ENCODE results near the gene CC2D2B.
A peak's percentile ranks its signal among the peaks of the same experiment; 100 is the strongest.

CC2D2B gene, protein sequence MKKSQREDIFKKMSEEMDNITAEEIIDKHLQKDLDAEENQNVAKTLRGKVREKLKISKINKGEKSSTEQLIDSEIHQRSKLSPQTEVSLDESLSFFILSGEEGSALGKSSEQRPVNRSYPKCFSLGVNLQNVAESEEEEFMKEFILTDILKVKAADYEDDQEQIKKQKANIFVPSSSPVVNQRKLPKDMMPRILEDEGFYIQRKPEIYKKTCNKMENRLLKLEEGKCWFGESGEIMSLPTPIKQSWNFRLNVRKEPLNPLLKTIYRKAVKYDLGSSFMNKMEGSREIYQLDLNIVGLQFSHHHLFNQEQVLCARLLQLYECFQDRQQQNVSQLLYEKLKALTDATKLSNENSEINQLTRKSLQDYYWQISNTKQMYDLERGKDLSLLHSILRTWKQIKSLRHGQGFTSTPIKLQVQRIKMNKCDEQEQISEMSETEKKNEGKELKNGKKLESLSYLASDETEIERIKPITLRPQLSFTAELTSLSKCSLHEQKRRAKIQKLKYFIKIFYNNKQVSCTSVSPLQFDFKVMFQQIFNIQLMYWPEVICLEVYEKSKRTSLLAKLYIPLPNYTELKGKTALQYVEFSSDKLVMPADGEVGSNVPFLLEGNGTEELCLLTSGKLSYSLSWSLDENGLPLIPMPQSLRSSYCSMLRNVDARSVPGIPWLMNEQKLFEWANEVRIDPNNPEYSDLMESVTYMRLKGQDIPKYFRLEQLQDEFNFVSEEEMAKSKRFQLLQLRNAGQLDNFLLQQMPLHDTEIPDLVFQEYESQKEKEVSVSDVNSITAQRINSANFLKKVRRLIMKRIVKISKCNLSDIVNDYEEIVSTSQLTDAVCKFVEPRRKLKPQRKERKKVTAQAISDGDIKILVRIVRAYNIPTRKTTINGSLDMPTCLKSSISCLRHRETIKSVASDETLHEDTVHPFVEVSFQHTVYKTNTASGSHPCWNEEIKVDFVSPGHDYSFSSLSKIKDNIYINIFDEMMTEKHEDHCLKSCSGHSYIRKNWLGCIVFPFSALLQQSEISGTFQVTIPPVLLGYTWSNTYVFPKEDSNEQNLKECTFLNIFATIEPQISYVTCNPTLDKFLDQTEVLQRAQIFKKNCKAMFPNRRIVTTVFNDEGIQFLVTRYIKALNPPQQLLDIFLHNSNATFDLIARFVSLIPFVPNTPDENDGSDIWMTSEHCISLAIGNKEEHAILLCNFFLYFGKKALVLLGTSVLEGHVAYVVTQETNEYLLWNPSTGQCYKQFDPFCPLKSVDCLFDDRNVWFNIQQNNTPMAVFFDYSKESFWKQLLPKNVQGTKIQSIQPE (N-terminal part only)

DNA sequence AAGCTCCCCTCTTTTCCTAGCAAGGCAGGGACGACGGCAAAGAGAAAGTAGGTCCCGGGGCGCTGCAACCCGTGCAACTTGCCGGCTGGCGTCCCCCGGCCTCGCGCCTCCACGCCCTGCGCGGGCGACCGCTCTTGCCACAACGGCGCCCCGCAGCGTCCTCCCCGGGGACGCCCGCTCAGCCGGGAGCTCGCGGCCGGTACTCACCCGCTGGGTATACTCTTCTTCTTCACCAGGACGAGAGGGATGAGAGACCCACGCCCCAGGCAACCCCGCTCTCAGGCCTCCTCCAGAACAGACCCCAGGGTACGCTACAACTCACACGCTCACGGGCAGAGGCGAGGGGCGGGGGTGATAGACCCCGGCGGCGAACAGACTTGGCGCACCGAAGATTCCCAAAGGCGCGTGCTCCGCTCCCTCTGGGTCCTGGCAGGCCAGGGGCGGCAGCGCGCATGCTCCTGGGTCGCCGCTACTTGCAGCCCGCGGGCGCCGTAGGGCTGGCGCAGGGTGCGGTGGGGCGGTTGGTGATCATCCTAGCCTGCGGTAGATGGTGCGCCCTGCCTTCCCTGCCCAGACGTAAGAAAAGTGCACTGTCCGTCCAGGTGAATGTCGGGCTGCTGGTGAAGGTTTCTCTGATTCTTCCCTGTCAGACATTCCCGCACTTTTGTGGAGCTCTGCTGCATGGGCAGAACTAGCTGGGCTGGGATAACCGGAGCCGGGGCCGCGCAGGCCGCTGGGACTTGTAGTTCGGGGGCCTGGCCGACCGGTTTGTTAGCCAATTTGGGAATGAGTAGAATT lies at the start of gene CC2D2B:
CC2D2B (plus strand) TSS at position 520 of the 798 bp plus-strand sequence. CDS start 3,349 bp downstream, outside the sequence.
- Histone ChIP-seq H3K36me3 (ENCODE audit: control insufficient read depth in 2 of 2, insufficient read depth in 2 of 2, low read length in 2 of 2) (peaks cover 2 to 4% of the 10 kb centered on the region in 2 donors), H3K4me1 (ENCODE audit: control insufficient read depth, insufficient read depth, low read length) (no peaks in the 10 kb centered on the region), H3K9ac (ENCODE audit: low read length in 2 of 2) (peak within 1 kb of the TSS; percentile 52 to 81), H3K9me3 (ENCODE audit: control insufficient read depth in 2 of 2, low read length in 2 of 2) (no peaks in the 10 kb centered on the region), H3K27ac (ENCODE audit: low read length) (peak within 1 kb of the TSS; percentile 88), H3K27me3 (ENCODE audit: control insufficient read depth in 1 of 2, insufficient read depth in 2 of 2, low read length in 2 of 2) (no peaks in the 10 kb centered on the region), H3K4me3 (ENCODE audit: low read length in 2 of 2) (peak within 1 kb of the TSS; percentile 80 to 88)

DNA sequence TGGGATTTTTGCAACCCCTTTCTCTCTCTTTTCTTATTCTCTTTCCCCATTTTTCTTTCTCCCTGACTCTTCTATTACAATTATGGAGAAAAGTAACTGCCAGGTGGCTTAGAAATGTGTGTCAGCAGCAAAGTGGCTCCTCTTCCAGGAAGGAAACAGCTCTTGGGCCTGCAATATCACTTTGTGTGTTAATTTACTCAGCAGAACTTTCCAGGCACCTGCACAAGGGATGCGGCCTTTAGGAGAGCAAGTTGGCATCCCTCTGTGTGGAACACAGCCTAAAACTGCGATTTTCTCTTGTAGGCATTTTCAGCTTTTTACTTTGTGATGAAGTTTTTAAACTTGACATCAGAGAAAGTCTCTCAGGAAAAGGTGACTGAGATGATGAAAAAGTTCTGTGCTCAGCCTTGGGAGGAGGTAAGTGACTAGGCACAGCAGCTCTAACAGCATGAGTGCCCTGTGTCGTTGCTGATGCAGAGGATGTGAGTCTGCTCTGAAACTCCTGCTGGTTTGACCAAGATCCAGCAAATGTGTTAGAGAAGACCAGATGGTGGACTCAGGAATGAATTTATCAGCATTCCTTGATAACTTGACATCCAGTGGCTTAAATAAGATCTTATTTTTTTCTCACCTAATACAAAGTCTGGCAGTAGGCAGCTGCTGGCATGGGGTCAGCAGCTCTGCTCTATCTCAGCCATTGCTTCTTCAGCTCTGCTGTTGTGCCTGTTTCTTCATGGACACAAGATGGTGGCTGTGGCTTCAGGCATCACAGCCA lies 47.4 kb upstream of the CC2D2B start:
- Histone ChIP-seq H3K9me3 (ENCODE audit: control insufficient read depth in 2 of 2, low read length in 2 of 2) (no peaks in the 10 kb centered on the region), H3K27me3 (ENCODE audit: control insufficient read depth in 1 of 2, insufficient read depth in 2 of 2, low read length in 2 of 2) (no peaks in the 10 kb centered on the region), H3K36me3 (ENCODE audit: control insufficient read depth in 2 of 2, insufficient read depth in 2 of 2, low read length in 2 of 2) (peaks cover 3 to 9% of the 10 kb centered on the region in 2 donors), H3K9ac (ENCODE audit: low read length in 2 of 2) (no peak overlapping the region), H3K4me3 (ENCODE audit: low read length in 2 of 2) (no peak overlapping the region), H3K27ac (ENCODE audit: low read length) (peak overlapping the region; percentile 58), H3K4me1 (ENCODE audit: control insufficient read depth, insufficient read depth, low read length) (peaks cover 15% of the 10 kb centered on the region)

DNA sequence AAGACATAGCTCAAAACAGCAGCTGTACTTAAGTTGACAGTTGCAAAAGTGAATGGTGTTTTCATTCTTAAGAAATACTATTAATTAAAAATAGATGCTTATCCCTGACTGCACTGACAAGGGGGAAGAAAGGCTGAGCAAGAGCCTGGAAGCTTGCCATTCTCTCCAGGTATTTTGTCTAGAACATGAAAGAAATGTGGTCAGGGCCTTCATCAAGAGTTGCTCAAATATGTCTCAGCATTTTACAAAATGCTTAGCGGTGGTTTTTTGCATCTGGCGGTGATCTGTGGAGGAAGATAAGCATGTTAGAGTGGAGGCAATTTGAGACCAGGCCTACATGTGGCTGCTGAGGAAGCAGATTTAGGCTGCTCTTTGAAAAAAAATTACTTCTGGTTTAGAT lies 46.4 kb upstream of the CC2D2B start:
- H3K27ac ChIP-seq (ENCODE audit: low read length): no peak overlapping the region
- no peak overlapping the region for H3K9ac ChIP-seq (ENCODE audit: low read length in 2 of 2)
- no peak overlapping the region for H3K4me3 ChIP-seq (ENCODE audit: low read length in 2 of 2)
- H3K36me3 ChIP-seq (ENCODE audit: control insufficient read depth in 2 of 2, insufficient read depth in 2 of 2, low read length in 2 of 2): peaks cover 3 to 13% of the 10 kb centered on the region in 2 donors
- H3K9me3 ChIP-seq (ENCODE audit: control insufficient read depth in 2 of 2, low read length in 2 of 2): no peaks in the 10 kb centered on the region
- no peaks in the 10 kb centered on the region for H3K27me3 ChIP-seq (ENCODE audit: control insufficient read depth in 1 of 2, insufficient read depth in 2 of 2, low read length in 2 of 2)
- H3K4me1 ChIP-seq (ENCODE audit: control insufficient read depth, insufficient read depth, low read length): peaks cover 15% of the 10 kb centered on the region

DNA sequence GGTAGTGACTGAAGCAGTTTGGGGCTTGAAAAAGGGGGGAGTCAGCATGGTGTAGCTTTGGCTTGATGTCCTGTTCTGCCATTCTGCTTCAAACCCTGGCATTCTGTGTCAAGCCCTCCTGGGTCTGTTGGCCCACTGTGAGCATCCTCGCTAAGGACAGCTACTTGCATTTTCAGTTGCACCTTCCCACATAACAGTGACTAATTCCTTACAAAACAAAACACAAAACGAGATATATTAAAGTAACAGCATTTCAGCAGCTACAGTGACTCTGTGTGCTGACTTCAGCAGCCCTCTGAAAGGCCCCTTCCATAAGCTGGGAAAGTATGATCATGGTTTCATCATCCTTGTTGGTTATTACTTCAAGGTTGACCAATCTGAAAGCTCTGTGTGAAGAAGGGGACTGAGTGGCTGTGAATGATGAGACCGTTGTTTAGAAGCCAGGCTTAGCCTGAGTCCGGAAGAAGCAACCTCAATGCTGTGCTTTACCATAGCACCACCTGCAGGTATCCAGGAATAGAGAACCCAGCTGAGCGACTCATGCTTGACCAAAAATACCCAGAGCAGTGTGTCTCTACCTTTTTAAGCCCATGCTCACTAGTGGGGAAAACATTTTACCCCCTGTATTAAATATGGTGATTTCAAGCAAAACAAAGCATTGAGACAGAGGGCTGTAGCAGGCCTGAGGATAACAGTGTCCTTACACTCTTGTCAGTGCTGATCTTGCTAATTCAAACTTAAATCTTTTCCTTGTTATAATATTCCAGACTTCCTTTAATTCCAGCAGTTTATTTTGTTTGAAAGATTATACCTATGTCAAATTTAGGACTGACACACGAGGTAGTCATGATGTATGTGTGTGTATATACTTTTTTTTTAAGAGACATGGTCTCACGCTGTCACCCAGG lies 42.6 kb upstream of the CC2D2B start:
- Histone ChIP-seq H3K36me3 (ENCODE audit: control insufficient read depth in 2 of 2, insufficient read depth in 2 of 2, low read length in 2 of 2) (peaks cover 11 to 22% of the 10 kb centered on the region in 2 donors), H3K27ac (ENCODE audit: low read length) (peak overlapping the region; percentile 37), H3K9me3 (ENCODE audit: control insufficient read depth in 2 of 2, low read length in 2 of 2) (no peaks in the 10 kb centered on the region), H3K9ac (ENCODE audit: low read length in 2 of 2) (no peak overlapping the region), H3K4me1 (ENCODE audit: control insufficient read depth, insufficient read depth, low read length) (peaks cover 14% of the 10 kb centered on the region), H3K27me3 (ENCODE audit: control insufficient read depth in 1 of 2, insufficient read depth in 2 of 2, low read length in 2 of 2) (no peaks in the 10 kb centered on the region), H3K4me3 (ENCODE audit: low read length in 2 of 2) (no peak overlapping the region)

DNA sequence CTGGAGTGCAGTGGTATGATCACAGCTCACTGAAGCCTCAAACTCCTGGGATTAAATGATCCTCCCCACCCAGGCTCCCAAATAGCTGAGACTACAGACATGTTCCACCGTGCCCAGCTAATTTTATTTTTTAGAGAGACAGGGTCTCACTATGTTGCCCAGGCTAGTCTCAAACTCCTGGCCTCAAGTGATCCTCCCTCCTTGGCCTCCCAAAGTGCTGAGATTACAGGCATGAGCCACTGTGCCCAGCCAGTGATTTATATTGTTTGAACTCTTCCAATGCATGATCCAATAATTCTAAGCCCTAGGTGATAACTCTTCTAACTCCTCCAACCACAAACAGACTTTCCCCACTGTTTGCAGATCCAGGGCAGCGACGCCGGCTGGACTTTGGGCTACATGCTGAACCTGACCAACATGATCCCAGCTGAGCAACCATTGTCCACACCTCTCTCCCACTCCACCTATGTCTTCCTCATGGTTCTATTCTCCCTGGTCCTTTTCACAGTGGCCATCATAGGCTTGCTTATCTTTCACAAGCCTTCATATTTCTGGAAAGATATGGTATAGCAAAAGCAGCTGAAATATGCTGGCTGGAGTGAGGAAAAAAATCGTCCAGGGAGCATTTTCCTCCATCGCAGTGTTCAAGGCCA lies 41.8 kb upstream of the CC2D2B start:
- Histone ChIP-seq H3K4me3 (ENCODE audit: low read length in 2 of 2) (no peak overlapping the region), H3K9ac (ENCODE audit: low read length in 2 of 2) (no peak overlapping the region), H3K27ac (ENCODE audit: low read length) (no peak overlapping the region), H3K4me1 (ENCODE audit: control insufficient read depth, insufficient read depth, low read length) (peaks cover 7% of the 10 kb centered on the region), H3K27me3 (ENCODE audit: control insufficient read depth in 1 of 2, insufficient read depth in 2 of 2, low read length in 2 of 2) (no peaks in the 10 kb centered on the region), H3K36me3 (ENCODE audit: control insufficient read depth in 2 of 2, insufficient read depth in 2 of 2, low read length in 2 of 2) (peaks cover 11 to 24% of the 10 kb centered on the region in 2 donors), H3K9me3 (ENCODE audit: control insufficient read depth in 2 of 2, low read length in 2 of 2) (no peaks in the 10 kb centered on the region)

DNA sequence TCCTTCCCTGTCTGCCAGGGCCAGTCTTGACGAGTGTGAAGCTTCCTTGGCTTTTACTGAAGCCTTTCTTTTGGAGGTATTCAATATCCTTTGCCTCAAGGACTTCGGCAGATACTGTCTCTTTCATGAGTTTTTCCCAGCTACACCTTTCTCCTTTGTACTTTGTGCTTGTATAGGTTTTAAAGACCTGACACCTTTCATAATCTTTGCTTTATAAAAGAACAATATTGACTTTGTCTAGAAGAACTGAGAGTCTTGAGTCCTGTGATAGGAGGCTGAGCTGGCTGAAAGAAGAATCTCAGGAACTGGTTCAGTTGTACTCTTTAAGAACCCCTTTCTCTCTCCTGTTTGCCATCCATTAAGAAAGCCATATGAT lies 41.3 kb upstream of the CC2D2B start:
- Histone ChIP-seq H3K27me3 (ENCODE audit: control insufficient read depth in 1 of 2, insufficient read depth in 2 of 2, low read length in 2 of 2) (no peaks in the 10 kb centered on the region), H3K27ac (ENCODE audit: low read length) (no peak overlapping the region), H3K9me3 (ENCODE audit: control insufficient read depth in 2 of 2, low read length in 2 of 2) (no peaks in the 10 kb centered on the region), H3K36me3 (ENCODE audit: control insufficient read depth in 2 of 2, insufficient read depth in 2 of 2, low read length in 2 of 2) (peaks cover 11 to 23% of the 10 kb centered on the region in 2 donors), H3K4me3 (ENCODE audit: low read length in 2 of 2) (no peak overlapping the region), H3K4me1 (ENCODE audit: control insufficient read depth, insufficient read depth, low read length) (peaks cover 6% of the 10 kb centered on the region), H3K9ac (ENCODE audit: low read length in 2 of 2) (no peak overlapping the region)

DNA sequence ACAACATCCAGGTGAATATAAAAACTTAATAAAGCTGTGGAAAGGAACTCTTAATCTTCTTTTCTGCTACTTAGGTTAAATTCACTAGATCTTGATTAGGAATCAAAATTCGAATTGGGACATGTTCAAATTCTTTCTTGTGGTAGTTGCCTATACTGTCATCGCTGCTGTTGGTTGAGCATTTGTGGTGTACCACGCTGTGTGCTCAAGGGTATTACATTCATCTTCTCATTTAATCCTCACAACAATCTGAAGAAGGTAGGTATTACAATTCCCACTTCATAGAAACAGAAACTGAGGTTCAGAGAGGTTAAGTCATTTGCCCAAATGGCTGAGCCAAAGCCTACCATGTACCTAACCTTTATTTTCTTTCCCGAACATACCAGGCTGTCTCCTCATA lies 39.9 kb upstream of the CC2D2B start:
- Histone ChIP-seq H3K9me3 (ENCODE audit: control insufficient read depth in 2 of 2, low read length in 2 of 2) (no peaks in the 10 kb centered on the region), H3K27me3 (ENCODE audit: control insufficient read depth in 1 of 2, insufficient read depth in 2 of 2, low read length in 2 of 2) (no peaks in the 10 kb centered on the region), H3K27ac (ENCODE audit: low read length) (no peak overlapping the region), H3K4me1 (ENCODE audit: control insufficient read depth, insufficient read depth, low read length) (peaks cover 6% of the 10 kb centered on the region), H3K4me3 (ENCODE audit: low read length in 2 of 2) (no peak overlapping the region), H3K9ac (ENCODE audit: low read length in 2 of 2) (no peak overlapping the region), H3K36me3 (ENCODE audit: control insufficient read depth in 2 of 2, insufficient read depth in 2 of 2, low read length in 2 of 2) (peaks cover 8 to 24% of the 10 kb centered on the region in 2 donors)

DNA sequence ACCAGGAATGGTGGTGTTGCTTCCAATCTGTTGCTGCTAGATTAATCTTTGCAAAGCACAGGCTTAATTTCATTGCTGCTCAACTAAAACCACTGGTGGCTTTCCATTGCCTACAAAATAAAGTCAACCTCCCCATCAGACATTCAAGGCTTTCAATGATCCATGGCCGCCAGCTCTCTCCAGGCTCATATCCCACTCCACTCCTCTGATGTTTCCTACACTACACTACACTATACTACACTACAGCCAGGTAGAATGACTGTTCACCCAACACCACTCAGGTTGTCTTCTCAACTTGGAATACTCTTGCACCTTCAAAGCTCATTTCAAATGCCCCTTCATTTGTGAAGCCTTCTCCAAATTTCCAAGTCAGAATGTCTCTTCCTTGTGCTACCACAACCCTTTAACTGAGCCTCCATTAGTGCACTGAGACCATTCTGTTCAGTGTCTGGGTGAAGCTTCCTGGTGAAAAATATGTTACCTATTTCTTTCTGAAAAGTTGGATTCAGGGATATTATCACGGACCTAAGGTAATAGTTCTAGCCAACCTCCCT lies 35.5 kb upstream of the CC2D2B start:
- Histone ChIP-seq H3K9me3 (ENCODE audit: control insufficient read depth in 2 of 2, low read length in 2 of 2) (no peaks in the 10 kb centered on the region), H3K36me3 (ENCODE audit: control insufficient read depth in 2 of 2, insufficient read depth in 2 of 2, low read length in 2 of 2) (peaks cover 7 to 22% of the 10 kb centered on the region in 2 donors), H3K27me3 (ENCODE audit: control insufficient read depth in 1 of 2, insufficient read depth in 2 of 2, low read length in 2 of 2) (no peaks in the 10 kb centered on the region), H3K27ac (ENCODE audit: low read length) (no peak overlapping the region), H3K9ac (ENCODE audit: low read length in 2 of 2) (no peak overlapping the region), H3K4me3 (ENCODE audit: low read length in 2 of 2) (no peak overlapping the region), H3K4me1 (ENCODE audit: control insufficient read depth, insufficient read depth, low read length) (no peaks in the 10 kb centered on the region)
